ENCODE measurements around the gene ABI3BP. TPM values are rescaled to one million over a fixed set of nuclear protein-coding genes. Genes with fewer than 3 reads are reported as not detected.
A peak's percentile ranks its signal among the peaks of the same experiment; 100 is the strongest.

Gene ABI3BP
- total and polyA plus RNA-seq, 7 donors, result 1.6 to 23.9 (median 6.9) TPM

DNA sequence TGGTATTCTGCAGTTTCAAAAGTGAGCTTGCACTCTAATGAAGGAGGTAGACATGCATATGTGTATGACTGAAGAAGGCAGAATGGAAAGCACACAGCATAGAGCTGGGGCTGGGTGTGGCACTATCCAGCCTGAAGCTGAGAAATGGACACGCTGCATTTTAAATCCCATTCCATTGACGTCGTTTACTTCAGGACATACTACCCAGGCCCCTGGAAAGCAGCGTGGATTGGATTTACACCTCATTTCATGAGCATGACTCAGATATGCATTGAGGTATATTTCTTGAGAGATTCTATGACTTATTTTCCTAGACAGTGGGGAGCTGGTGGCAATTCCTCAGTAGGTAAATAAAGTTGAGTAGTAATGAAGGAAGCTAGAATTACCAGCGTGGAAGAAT is 101.4 kb downstream of the ABI3BP start:
- TF ChIP-seq, protein P1, sequence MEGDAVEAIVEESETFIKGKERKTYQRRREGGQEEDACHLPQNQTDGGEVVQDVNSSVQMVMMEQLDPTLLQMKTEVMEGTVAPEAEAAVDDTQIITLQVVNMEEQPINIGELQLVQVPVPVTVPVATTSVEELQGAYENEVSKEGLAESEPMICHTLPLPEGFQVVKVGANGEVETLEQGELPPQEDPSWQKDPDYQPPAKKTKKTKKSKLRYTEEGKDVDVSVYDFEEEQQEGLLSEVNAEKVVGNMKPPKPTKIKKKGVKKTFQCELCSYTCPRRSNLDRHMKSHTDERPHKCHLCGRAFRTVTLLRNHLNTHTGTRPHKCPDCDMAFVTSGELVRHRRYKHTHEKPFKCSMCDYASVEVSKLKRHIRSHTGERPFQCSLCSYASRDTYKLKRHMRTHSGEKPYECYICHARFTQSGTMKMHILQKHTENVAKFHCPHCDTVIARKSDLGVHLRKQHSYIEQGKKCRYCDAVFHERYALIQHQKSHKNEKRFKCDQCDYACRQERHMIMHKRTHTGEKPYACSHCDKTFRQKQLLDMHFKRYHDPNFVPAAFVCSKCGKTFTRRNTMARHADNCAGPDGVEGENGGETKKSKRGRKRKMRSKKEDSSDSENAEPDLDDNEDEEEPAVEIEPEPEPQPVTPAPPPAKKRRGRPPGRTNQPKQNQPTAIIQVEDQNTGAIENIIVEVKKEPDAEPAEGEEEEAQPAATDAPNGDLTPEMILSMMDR (IDR thresholded peaks at IDR 0.05), result no peak
- no peak for ATAC-seq
- Histone ChIP-seq H3K36me3 (ENCODE audit: insufficient read depth in 1 of 2, low read depth in 1 of 2) (no peaks in the 10 kb centered on the region), H3K9me3 (no peaks in the 10 kb centered on the region), H3K27me3 (ENCODE audit: insufficient read depth in 3 of 3, low read length in 2 of 3) (no peaks in the 10 kb centered on the region), H3K4me3 (no peak overlapping the region), H3K4me1 (no peaks in the 10 kb centered on the region), H3K27ac (no peak overlapping the region)
- WGBS, 3 donors, result 52 to 71% (median 66%) methylated on average over 5 of the region's 5 CpGs
- no peak for DNase-seq
- intact Hi-C loops (cut with DNase I), result no loop called here

DNA sequence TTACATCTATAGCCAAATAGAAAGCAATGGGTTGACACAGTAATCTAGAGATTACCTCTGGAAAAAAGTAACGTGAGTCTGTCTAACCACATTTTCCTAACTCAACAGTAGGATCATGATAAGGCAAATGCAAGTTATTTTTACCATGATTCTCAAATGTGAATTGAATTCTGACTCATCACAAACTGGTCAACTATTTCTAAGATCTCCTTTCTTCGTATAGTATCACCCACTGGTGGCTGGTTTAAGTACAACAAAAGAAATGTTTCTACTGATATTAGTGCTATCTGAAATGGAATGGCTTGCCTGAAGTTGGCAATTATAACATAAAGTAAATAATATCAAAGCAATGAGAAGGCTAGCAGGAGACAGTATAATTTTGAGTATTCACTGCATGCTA is 102.2 kb downstream of the ABI3BP start:
- 79 to 87% (median 81%) methylated on average over 2 of the region's 2 CpGs for WGBS, 3 donors
- TF ChIP-seq, protein P1 (IDR thresholded peaks at IDR 0.05), result no peak
- H3K4me3 ChIP-seq, result no peak overlapping the region
- no peaks in the 10 kb centered on the region for H3K9me3 ChIP-seq
- no peaks in the 10 kb centered on the region for H3K36me3 ChIP-seq (ENCODE audit: insufficient read depth in 1 of 2, low read depth in 1 of 2)
- no peaks in the 10 kb centered on the region for H3K27me3 ChIP-seq (ENCODE audit: insufficient read depth in 3 of 3, low read length in 2 of 3)
- intact Hi-C loops (cut with DNase I), result no loop called here
- no peaks in the 10 kb centered on the region for H3K4me1 ChIP-seq
- no peak overlapping the region for H3K27ac ChIP-seq
- DNase-seq, result no peak
- ATAC-seq, result no peak

DNA sequence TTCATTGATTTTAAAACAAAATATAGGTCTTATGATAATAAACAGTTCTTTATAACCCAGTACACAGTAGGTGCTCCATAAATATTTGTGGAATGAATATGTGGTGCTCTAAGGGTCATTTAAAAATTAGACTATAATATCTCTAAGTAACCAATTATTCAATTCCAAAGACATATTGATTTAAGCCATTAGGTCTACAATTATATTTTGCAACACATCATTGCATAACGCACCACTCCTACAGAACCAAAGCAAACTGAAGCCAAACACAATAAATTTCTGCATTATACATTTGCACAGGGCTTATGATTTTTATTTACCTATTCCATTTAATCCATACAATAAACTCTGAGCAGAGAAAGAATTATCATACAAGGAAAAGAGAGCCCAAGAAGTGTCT is 104.3 kb downstream of the ABI3BP start:
- no peak for DNase-seq
- TF ChIP-seq, protein P1 (IDR thresholded peaks at IDR 0.05), result no peak
- Histone ChIP-seq H3K9me3 (no peaks in the 10 kb centered on the region), H3K4me3 (no peak overlapping the region), H3K36me3 (ENCODE audit: insufficient read depth in 1 of 2, low read depth in 1 of 2) (no peaks in the 10 kb centered on the region), H3K27me3 (ENCODE audit: insufficient read depth in 3 of 3, low read length in 2 of 3) (no peaks in the 10 kb centered on the region), H3K4me1 (no peaks in the 10 kb centered on the region), H3K27ac (no peak overlapping the region)
- intact Hi-C loops (cut with DNase I), result no loop called here
- 97 to 100% (median 99%) methylated on average over 1 of the region's 1 CpG for WGBS, 3 donors
- no peak for ATAC-seq

DNA sequence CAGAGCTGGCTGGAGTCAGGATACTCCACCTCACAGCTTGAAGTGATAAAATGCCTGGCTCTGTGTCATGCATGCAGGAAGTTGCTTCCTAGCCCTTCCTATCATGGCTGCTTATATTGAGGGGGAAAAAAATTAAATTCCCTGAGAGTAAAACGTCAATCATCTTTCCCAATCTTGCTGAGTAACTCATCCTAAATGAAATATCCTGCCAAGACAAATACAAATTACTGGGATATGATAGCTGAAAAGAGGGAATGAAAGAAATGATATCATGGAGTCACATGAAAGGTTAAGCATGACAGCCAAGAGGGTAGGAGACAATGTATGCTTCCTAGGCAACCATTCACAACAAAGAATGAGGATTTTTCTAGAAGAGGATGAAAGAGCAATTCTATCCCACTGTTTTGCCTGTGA is 110.6 kb downstream of the ABI3BP start:
- no peaks in the 10 kb centered on the region for H3K4me1 ChIP-seq
- DNase-seq, result no peak
- no peaks in the 10 kb centered on the region for H3K36me3 ChIP-seq (ENCODE audit: insufficient read depth in 1 of 2, low read depth in 1 of 2)
- H3K27me3 ChIP-seq (ENCODE audit: insufficient read depth in 3 of 3, low read length in 2 of 3), result no peaks in the 10 kb centered on the region
- no peak overlapping the region for H3K4me3 ChIP-seq
- TF ChIP-seq, protein P1 (IDR thresholded peaks at IDR 0.05), result no peak
- no peak overlapping the region for H3K27ac ChIP-seq
- no peaks in the 10 kb centered on the region for H3K9me3 ChIP-seq
- 55 to 61% (median 58%) methylated on average over 1 of the region's 1 CpG for WGBS, 3 donors
- intact Hi-C loops (cut with DNase I), result no loop called here
- ATAC-seq, result no peak

DNA sequence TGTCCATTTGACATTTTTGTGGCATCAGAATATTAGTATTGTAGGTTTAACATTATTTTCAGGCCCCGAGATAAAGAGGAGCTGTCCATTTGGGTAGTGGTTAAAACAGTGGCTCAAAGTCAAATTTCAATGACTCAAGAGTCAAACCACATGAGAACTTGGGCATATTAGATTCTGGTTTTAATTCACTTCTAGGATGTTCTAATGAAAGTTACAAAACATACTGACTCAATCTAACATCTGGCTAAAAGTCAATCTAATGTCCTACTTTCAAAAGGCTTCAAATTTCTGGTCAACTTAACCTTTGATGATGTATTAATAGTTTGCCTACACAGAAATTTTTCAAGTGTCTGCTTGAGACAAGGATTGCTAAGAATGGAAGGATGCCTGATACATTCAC is 112.4 kb downstream of the ABI3BP start:
- DNase-seq (no peak), ATAC-seq (peak in 2 of 4 donors; percentile 47 to 49)
- no peaks in the 10 kb centered on the region for H3K36me3 ChIP-seq (ENCODE audit: insufficient read depth in 1 of 2, low read depth in 1 of 2)
- TF ChIP-seq, protein P1 (IDR thresholded peaks at IDR 0.05), result no peak
- no peaks in the 10 kb centered on the region for H3K9me3 ChIP-seq
- H3K27ac ChIP-seq, result no peak overlapping the region
- 67 to 74% (median 70%) methylated on average over 1 of the region's 1 CpG for WGBS, 3 donors
- H3K4me1 ChIP-seq, result no peaks in the 10 kb centered on the region
- no peak overlapping the region for H3K4me3 ChIP-seq
- H3K27me3 ChIP-seq (ENCODE audit: insufficient read depth in 3 of 3, low read length in 2 of 3), result no peaks in the 10 kb centered on the region
- intact Hi-C loops (cut with DNase I), result no loop called here

All from psoas muscle (tissue), 8 donors.